Measurements from ENCODE around the gene CT45A3.
"Not testable (repeated sequence)": the region's sequence is repeated elsewhere in the genome, so short reads cannot be mapped to it uniquely, and the experiment has no call there.

The CT45A3 gene

DNA sequence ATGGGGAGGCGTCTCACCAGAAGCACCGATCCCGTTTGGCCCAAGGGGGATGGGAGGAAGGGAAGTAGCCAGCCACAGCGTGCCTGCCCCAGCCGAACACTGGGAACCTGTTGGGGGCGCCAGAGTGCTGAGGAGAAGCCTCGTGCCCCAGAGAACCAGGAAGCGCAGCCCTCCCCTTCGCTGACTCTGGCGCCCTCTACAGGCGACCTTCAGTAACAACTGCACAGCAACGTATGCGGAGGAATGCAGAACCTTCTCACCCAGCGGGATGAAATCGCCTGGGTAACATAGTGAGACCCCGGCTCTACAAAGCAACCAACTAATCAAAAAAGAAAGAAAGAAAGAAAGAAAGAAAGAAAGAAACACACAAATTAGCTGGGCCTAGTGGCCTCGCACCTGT is at the start of gene CT45A3:
TSS of gene CT45A3 (minus strand) at position 101 of the 400 bp plus-strand sequence. CDS start 3,747 bp downstream, outside the sequence.
- DNase-seq (ENCODE audit: low spot score): not testable (repeated sequence)

GRCh38 chrX:135802687-135803086 is 34.7 kb upstream of the CT45A3 start, which contains the start of gene CT45A6:
Gene CT45A6, minus strand, starts transcription at chrX:135802787. Its CDS starts 3,794 bp downstream, at chrX:135798993.
- DNase-seq (ENCODE audit: low spot score): not testable (repeated sequence)

DNA sequence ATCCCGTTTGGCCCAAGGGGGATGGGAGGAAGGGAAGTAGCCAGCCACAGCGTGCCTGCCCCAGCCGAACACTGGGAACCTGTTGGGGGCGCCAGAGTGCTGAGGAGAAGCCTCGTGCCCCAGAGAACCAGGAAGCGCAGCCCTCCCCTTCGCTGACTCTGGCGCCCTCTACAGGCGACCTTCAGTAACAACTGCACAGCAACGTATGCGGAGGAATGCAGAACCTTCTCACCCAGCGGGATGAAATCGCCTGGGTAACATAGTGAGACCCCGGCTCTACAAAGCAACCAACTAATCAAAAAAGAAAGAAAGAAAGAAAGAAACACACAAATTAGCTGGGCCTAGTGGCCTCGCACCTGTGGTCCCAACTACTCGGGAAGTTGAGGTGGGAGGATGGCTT is 17.4 kb upstream of the CT45A3 start, which contains the start of gene CT45A5:
TSS of gene CT45A5 (minus strand) at position 101 of the 400 bp plus-strand sequence. CDS start 3,774 bp downstream, outside the sequence.
- DNase-seq (ENCODE audit: low spot score): not testable (repeated sequence)

DNA sequence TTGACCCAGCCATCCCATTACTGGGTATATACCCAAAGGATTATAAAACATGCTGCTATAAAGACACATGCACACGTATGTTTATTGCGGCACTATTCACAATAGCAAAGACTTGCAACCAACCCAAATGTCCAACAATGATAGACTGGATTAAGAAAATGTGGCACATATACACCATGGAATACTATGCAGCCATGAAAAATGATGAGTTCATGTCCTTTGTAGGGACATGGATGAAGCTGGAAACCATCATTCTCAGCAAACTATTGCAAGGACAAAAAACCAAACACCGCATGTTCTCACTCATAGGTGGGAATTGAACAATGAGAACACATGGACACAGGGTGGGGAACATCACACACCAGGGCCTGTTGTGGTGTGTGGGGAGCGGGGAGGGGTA is 23.3 kb downstream of the CT45A3 start:
- DNase-seq (ENCODE audit: low spot score): not testable (repeated sequence)

DNA sequence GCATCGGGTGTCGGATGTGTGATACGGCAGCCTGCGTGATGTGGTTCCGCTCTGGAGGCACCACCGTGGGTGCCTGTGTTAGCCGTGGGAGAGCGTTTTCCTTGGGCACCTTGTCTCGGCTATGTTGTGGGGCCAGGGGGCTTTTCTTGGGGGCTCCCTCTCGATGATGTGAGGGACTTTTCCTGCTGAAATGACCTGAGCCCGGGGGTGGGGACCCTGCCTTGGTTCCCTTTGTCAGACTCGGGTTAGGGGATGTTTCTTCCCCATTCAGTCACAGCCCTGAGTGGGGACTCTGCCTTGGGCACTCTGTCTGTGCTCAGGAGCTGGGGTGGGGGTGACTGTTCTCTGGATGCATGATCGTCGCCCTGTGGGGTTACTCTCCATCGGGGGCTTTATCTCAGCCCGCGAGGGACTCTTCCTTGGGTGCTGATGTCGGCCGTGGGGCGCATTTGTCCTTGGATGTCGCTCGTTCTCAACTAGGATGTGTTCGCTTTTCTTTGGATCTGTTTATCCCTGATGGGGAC is 26.7 kb downstream of the CT45A3 start:
- no peak for DNase-seq (ENCODE audit: low spot score)

DNA sequence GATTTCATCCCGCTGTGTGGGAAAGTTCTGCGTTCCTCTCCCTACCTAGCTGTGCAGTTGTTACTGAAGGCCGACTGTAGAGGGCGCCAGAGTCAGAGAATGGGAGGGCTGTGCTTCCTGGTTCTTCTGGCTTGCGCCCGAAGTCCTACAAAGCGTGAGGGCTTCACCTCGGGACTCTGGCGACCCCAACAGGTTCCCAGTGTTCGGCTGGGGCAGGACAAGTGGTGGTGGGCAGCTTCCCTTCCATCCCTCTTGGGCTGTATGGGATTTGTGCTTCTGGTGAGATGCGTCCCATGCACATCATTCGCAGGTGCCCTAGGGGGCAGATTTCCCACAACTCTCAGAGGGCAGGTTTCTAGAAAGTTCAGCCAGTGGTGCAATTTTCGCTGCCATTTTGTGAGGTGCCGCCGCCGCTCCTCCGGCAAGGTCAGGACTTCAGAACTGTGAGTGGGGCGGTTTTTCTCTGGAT is 27.3 kb downstream of the CT45A3 start:
- peak; percentile 22 for DNase-seq (ENCODE audit: low spot score)

GRCh38 chrX:135737366-135738071 is 30.5 kb downstream of the CT45A3 start:
- DNase-seq (ENCODE audit: low spot score): peak; percentile 2

- DNase-seq (ENCODE audit: low spot score): not testable (repeated sequence)
Measured at GRCh38 chrX:135734666-135735065, 33.3 kb downstream of the CT45A3 start.

GRCh38 chrX:135713795-135714194 is 54.2 kb downstream of the CT45A3 start:
- DNase-seq (ENCODE audit: low spot score): no peak

- DNase-seq (ENCODE audit: low spot score): not testable (repeated sequence)
Measured at GRCh38 chrX:135713183-135713689, 54.8 kb downstream of the CT45A3 start, which contains the start of gene CT45A1. Gene CT45A1, plus strand, starts transcription at chrX:135713639. Its CDS starts 5,302 bp downstream, at chrX:135718941.
